ENCODE results near the gene ERN1.
"Not testable (repeated sequence)": the region's sequence is repeated elsewhere in the genome, so short reads cannot be mapped to it uniquely, and the experiment has no call there.

The ERN1 gene

DNA sequence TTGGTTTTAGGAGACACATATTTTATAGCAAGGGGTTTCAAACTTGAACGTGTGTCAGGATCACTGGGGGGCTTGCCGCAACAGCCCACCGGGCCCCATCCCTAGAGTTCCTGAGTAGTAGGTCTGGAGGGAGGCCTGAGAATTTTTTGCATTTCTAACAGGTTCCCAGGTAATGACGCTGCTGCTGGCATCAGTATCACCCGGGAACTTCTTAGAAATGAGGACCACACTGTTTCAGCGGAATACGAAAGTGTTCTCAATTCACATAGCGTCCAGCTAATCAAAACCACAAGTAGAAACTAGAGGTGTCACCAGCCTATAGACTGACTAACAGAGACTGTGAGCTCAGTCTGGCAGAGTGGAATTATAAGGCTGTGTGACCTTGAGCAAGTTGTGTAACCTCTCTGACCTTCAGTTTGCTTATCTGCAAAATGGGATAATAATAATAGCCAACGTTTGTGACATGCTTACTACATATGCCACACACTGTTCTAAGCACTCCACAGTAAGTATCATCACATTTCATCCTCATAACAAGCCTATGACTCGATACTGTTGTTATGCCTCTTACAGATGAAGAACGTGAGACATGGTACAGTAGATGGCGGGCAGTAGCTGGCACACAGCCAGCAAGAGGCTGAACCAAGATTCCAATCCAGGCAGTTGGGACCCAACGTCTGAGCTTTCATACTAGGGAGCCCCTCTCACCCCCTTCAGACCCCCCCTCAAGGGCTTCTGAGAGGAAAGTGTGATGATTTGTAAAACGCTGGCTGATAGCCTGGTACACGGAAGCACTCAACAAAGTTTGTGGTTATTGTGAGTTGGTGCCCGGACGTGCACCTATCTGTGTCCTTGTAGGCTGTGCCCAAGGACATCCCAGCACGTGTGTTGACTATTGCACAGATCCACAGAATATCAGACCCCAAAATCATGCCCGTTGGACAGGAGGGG, 104.9 kb downstream of the ERN1 start:
- H3K4me3 ChIP-seq (ENCODE audit: low read depth, low read length) = no peak overlapping the region
- DNase-seq (ENCODE audit: low read depth) = no peak
- TF ChIP-seq, protein P1, sequence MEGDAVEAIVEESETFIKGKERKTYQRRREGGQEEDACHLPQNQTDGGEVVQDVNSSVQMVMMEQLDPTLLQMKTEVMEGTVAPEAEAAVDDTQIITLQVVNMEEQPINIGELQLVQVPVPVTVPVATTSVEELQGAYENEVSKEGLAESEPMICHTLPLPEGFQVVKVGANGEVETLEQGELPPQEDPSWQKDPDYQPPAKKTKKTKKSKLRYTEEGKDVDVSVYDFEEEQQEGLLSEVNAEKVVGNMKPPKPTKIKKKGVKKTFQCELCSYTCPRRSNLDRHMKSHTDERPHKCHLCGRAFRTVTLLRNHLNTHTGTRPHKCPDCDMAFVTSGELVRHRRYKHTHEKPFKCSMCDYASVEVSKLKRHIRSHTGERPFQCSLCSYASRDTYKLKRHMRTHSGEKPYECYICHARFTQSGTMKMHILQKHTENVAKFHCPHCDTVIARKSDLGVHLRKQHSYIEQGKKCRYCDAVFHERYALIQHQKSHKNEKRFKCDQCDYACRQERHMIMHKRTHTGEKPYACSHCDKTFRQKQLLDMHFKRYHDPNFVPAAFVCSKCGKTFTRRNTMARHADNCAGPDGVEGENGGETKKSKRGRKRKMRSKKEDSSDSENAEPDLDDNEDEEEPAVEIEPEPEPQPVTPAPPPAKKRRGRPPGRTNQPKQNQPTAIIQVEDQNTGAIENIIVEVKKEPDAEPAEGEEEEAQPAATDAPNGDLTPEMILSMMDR (IDR thresholded peaks at IDR 0.05; ENCODE audit: control insufficient read depth, extremely low read depth, insufficient read depth) = no peak

DNA sequence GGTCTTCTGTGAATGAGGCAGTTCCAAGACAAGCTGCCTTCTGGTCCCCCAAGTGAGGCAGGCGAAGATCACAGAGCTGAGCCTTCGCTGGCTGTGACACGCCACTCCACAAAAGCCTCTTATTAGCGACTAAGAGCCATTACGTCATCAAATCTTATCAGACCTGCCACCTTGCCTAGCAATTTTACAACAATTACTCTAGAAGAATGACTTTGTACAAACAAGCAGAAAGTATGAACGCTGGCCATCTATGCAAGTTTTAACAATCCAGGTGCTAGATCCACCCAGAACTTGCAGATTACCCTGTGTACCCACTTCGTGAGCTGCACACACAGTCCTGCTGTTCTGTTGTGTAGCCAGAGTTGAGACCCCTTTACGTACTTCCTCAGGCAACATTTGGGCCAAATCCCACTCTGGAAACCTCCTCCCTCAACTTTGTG, 105.7 kb downstream of the ERN1 start:
- no peak for DNase-seq (ENCODE audit: low read depth)
- no peak overlapping the region for H3K4me3 ChIP-seq (ENCODE audit: low read depth, low read length)
- TF ChIP-seq, protein P1 (IDR thresholded peaks at IDR 0.05; ENCODE audit: control insufficient read depth, extremely low read depth, insufficient read depth) = no peak

DNA sequence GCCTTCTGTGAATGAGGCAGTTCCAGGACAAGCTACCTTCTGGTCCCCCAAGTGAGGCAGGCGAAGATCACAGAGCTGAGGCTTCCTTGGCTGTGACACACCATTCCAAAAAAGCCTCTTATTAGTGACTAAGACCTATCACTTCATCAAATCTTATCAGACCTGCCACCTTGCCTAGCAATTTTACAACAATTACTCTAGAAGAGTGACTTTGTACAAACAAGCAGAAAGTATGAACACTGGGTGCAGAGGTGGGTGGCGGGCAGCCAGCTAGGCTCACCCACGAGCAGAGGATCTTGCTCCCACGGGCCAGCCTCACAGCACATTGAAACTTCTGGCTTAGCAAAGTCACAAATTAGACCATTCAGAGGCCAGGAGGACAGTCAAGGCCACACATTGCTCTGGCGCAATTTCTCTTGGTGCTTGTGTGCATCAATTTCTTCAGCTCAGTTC, 107.3 kb downstream of the ERN1 start:
- H3K4me3 ChIP-seq (ENCODE audit: low read depth, low read length) = no peak overlapping the region
- DNase-seq (ENCODE audit: low read depth) = no peak
- TF ChIP-seq, protein P1 (IDR thresholded peaks at IDR 0.05; ENCODE audit: control insufficient read depth, extremely low read depth, insufficient read depth) = no peak

DNA sequence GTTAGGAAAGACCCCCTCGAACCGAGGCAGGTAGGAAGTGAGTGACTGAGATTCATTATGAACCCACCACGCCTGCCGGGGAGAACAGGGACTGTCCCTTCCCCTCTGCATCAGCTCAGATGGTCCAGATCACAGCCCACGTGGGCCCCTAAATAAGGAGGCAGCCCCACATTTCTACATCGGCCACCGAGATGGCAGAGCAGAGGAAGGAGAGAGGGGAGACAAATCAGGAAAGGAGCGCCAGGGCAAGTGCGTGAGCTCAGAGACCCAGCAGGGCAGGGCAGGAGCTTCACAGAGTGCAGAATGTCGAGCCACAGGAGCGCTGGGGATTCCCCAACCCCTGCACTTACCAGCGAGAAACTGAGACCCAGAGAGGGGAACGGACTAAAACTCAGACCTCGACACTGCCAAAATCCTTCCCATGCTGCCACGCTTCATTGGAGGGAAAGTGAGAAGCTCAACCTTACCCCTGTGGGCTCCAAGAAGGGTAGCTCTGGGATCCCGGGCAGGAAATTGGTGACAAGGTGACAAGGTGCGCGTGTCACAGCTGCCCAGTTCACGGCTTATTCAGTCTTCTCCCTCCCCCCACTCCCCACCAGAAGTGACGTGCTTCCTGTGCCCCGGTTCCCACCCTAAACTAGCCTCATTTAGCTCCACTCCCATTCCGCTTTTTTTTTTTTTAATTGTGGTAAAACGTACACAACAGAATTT, 109.7 kb downstream of the ERN1 start, which contains the start of gene ICAM2:
ICAM2 (minus strand) TSS at position 578 of the 711 bp plus-strand sequence. CDS start 13,942 bp downstream, outside the sequence.
- TF ChIP-seq, protein P1 (IDR thresholded peaks at IDR 0.05; ENCODE audit: control insufficient read depth, extremely low read depth, insufficient read depth) = no peak
- DNase-seq (ENCODE audit: low read depth) = no peak
- H3K4me3 ChIP-seq (ENCODE audit: low read depth, low read length) = no peak within 1 kb of the TSS

DNA sequence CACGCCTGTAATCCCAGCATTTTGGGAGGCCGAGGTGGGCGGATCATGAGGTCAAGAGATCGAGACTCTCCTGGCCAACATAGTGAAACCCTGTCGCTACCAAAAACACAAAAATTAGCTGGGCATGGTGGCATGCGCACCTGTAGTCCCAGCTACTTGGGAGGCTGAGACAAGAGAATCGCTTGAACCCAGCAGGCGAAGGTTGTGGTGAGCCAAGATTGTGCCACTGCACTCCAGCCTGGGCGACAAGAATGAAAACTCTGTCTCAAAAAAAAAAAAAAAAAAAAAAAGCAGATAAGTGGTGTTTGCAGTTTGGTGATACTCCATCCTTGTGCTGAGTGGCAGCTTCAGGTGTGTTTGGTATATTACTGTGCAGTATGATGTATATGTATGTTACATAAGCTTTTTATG, 110.4 kb downstream of the ERN1 start:
- DNase-seq (ENCODE audit: low read depth); H3K4me3 ChIP-seq (ENCODE audit: low read depth, low read length): not testable (repeated sequence)

DNA sequence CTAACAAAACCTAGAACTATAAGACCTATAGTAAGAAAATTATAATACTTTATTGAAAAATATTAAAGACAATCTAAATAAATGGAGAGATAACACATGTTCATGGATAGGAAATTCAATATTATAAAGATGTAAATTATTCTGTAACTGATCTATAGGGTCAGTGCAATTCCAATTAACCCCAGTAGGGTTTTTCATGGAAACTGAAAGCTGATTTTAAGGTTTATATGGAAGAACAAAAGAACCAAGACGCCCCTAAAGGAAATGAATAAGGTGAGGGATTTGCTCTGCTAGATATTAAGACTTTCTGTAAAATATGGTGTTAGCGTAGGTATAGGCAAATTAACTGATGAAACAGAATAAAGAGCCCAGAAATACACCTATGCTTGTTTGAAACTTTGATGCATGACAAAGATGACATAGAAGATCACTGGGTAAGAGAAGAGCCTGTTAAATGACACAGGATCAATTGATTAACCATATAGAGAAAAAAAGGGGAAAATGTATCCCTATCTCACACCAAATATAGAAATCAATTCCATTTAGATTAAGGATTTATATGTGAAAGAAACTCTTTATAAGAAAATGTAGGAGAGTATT, 112.5 kb downstream of the ERN1 start:
- no peak overlapping the region for H3K4me3 ChIP-seq (ENCODE audit: low read depth, low read length)
- DNase-seq (ENCODE audit: low read depth) = no peak
- TF ChIP-seq, protein P1 (IDR thresholded peaks at IDR 0.05; ENCODE audit: control insufficient read depth, extremely low read depth, insufficient read depth) = no peak

DNA sequence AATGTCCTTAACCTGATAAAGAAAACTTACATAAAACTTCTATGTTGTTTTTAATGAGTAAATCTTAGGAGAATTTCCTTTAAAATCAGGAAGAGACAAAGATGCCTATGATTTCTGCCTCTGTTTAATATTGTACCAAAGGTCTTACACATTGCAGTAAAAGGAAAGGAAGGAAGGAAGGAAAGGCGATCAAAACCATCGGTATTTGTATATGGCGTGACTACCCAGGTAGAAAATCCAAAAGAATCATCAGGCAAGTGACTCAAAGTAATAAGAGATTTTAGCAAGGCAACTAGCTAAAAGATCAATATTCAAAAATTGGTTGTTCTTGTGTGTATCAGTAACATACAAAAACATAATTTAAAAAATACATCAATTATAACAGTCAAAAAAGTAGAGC, 113.0 kb downstream of the ERN1 start:
- no peak overlapping the region for H3K4me3 ChIP-seq (ENCODE audit: low read depth, low read length)
- TF ChIP-seq, protein P1 (IDR thresholded peaks at IDR 0.05; ENCODE audit: control insufficient read depth, extremely low read depth, insufficient read depth) = no peak

More for the DNA sequence above, 113.0 kb downstream of the ERN1 start:
- no peak for DNase-seq (ENCODE audit: low read depth)
